Lower lobe of right lung (tissue), 2 donors: ENCODE results near the gene GIMAP4. TPM values are rescaled to one million over a fixed set of nuclear protein-coding genes. Genes with fewer than 3 reads are reported as not detected.
A peak's percentile ranks its signal among the peaks of the same experiment; 100 is the strongest.

Experiments
- ATAC-seq, 2 donors: fragments of 200-7000 bp; cut with Tn5 transposase; one replicate each; pipeline ENCODE4 v1.9.1; 2020 to 2022; ENCODE audit warnings: mild to moderate bottlenecking in 2 of 2, moderate library complexity in 2 of 2
- DNase-seq: peaks from one replicate; pipeline ENCODE4 v3.0.0-alpha.2; 2020
- H3K27ac ChIP-seq: fragments of 200-600 bp; one replicate; pipeline ENCODE4 v1.8.0; 2022
- H3K27me3 ChIP-seq: fragments of 200-600 bp; one replicate; pipeline ENCODE4 v1.8.0; 2022; ENCODE audit warnings: low read depth
- H3K36me3 ChIP-seq: fragments of 200-600 bp; one replicate; pipeline ENCODE4 v1.8.0; 2022; ENCODE audit warnings: mild to moderate bottlenecking
- H3K4me1 ChIP-seq: fragments of 200-600 bp; one replicate; pipeline ENCODE4 v1.8.0; 2022
- H3K4me3 ChIP-seq: fragments of 200-600 bp; one replicate; pipeline ENCODE4 v1.8.0; 2022; ENCODE audit warnings: mild to moderate bottlenecking
- H3K9me3 ChIP-seq: fragments of 200-600 bp; one replicate; pipeline ENCODE4 v1.8.0; 2022
- intact Hi-C: fragments of 100-400 bp; cut with DNase I; formaldehyde crosslinking; loops from one replicate; pipeline ENCODE4 v1.11.0; 2022
- total RNA-seq: library from RNA; stranded (reverse); fragmentation: NEBNext Ultra II Directional; extraction: Animal tissue kit (Norgen Biotek cat#: 25700); gene quantifications from one replicate; pipeline ENCODE4 v1.2.1, GENCODE V29; 2021
- TF ChIP-seq, protein P1 (sequence below): fragments of 200-600 bp; IDR thresholded peaks from one replicate; pipeline ENCODE4 v1.8.0; 2022; ENCODE audit warnings: antibody characterized with exemption, mild to moderate bottlenecking
- donor health status: DM: no; HTN: yes; CAD: no; lungs with severe emphysema.

The GIMAP4 gene
- total RNA-seq, 1 donor from 2014 or later = 95.7 TPM

DNA sequence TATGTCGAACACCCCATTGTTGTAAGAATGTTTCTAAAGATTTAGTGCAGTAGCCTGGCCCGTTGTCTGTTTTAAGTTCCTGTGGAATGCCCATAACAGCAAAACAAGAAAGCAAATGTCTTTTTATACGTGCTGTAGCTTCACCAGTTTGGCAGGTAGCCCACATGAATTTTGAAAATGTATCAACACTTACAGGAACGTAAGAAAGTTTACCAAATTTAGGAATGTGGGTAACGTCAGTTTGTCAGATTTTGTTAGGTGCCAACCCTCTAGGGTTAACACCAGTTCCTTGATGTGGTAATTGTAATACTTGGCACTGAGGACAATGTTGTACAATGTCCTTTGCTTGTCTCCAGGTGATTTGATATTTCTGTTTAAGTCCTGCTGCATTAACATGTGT lies 3.2 kb upstream of the GIMAP4 start:
- ATAC-seq (no peak), DNase-seq (no peak)
- Histone ChIP-seq H3K36me3 (no peaks in the 10 kb centered on the region), H3K27me3 (no peaks in the 10 kb centered on the region), H3K4me1 (peaks cover 7% of the 10 kb centered on the region), H3K4me3 (no peak overlapping the region), H3K27ac (no peak overlapping the region), H3K9me3 (peaks cover 9% of the 10 kb centered on the region)
- TF ChIP-seq, protein P1, sequence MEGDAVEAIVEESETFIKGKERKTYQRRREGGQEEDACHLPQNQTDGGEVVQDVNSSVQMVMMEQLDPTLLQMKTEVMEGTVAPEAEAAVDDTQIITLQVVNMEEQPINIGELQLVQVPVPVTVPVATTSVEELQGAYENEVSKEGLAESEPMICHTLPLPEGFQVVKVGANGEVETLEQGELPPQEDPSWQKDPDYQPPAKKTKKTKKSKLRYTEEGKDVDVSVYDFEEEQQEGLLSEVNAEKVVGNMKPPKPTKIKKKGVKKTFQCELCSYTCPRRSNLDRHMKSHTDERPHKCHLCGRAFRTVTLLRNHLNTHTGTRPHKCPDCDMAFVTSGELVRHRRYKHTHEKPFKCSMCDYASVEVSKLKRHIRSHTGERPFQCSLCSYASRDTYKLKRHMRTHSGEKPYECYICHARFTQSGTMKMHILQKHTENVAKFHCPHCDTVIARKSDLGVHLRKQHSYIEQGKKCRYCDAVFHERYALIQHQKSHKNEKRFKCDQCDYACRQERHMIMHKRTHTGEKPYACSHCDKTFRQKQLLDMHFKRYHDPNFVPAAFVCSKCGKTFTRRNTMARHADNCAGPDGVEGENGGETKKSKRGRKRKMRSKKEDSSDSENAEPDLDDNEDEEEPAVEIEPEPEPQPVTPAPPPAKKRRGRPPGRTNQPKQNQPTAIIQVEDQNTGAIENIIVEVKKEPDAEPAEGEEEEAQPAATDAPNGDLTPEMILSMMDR = no peak
- intact Hi-C loops = no loop called here

DNA sequence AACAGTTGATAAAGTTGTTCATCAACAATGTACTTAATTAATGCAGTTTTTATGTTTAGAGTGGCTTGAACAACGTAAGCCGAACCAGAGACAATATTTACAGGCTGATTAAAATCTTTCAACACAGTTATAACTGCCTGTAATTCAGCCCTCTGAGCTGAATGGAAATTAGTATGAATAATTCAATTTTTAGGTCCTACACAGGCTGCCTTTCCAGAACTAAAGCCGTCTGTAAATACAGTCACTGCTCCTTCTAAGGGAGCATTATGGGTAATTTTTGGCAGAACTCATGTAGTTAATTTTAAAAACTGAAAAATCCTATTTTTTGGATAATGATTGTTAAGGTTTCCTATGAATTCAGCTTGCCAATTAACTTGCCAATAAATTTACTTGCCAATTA lies 2.6 kb upstream of the GIMAP4 start:
- Histone ChIP-seq H3K36me3 (no peaks in the 10 kb centered on the region), H3K27me3 (no peaks in the 10 kb centered on the region), H3K9me3 (peaks cover 9% of the 10 kb centered on the region), H3K27ac (no peak overlapping the region), H3K4me3 (no peak overlapping the region), H3K4me1 (peaks cover 7% of the 10 kb centered on the region)
- DNase-seq (no peak), ATAC-seq (no peak)
- intact Hi-C loops = no loop called here
- TF ChIP-seq, protein P1 = no peak

DNA sequence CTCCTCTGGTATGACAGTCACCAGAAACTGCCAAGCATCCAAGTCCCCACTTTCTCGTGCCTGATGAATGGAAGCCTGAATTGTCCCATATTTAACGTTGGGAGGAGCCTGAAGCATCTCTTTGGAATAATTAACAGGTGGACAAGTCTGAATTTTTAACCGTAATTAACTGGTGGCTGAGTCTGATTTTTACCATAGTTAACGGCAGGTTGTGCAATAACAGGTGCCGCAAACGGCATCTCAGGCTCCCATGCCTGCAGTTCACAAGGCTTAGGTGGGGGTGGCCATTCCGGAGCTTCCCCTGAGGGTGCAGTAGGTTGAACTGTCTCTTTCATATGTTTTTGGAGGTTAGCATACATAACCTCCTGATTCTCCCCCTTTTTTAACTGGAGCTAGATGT lies 2.0 kb upstream of the GIMAP4 start:
- Histone ChIP-seq H3K4me1 (peaks cover 13% of the 10 kb centered on the region), H3K27me3 (no peaks in the 10 kb centered on the region), H3K27ac (no peak overlapping the region), H3K36me3 (peaks cover 2% of the 10 kb centered on the region), H3K9me3 (peaks cover 9% of the 10 kb centered on the region), H3K4me3 (no peak overlapping the region)
- no peak for DNase-seq
- TF ChIP-seq, protein P1 = no peak
- no peak for ATAC-seq
- intact Hi-C loops = no loop called here

DNA sequence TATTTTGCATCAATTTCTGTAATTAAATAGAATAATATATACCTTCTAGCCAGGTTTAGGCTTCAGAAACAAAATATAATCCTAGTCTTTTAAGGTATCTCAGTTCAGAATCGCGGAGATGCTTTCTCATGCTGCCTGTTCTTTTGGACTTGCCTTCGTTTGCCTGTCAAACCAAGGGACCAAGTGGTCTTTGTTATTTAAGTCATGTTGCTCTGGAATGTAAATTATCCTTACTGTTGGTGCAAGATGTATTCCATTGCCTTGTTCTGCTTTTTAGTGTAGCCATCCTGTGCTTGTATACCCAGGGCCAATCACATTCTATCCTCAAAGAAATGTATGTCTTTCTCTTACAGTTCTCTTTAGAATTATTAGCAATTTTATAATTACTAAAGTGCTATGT lies 1.1 kb upstream of the GIMAP4 start:
- Histone ChIP-seq H3K4me3 (no peak overlapping the region), H3K36me3 (peaks cover 7% of the 10 kb centered on the region), H3K4me1 (peaks cover 21% of the 10 kb centered on the region), H3K27ac (no peak overlapping the region), H3K9me3 (no peaks in the 10 kb centered on the region), H3K27me3 (no peaks in the 10 kb centered on the region)
- ATAC-seq (no peak), DNase-seq (no peak)
- intact Hi-C loops = no loop called here
- TF ChIP-seq, protein P1 = no peak

DNA sequence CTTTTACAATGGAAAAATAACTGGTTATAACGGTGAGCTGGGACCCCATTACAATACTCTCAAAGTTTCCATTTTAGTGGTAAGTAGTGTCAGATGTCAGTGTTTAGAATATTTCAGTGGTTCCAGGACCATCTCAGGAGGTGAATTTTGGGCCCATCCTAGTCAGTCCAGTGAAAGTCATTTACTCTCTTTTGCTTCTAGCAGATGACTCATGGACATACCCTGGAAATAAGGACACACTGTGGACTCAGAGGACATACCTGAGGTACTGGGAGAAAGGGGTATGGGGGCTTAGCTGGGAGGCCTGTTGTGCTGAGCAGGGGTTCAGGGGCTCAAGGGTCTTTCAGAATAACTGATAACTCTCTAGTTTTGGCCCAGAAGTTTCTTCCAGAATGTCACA lies 618 bp upstream of the GIMAP4 start:
- no peaks in the 10 kb centered on the region for H3K27me3 ChIP-seq
- ATAC-seq = no peak
- intact Hi-C loops = no loop called here
- no peak for DNase-seq
- peaks cover 11% of the 10 kb centered on the region for H3K36me3 ChIP-seq
- TF ChIP-seq, protein P1 = no peak
- H3K9me3 ChIP-seq = no peaks in the 10 kb centered on the region
- peak overlapping the region; percentile 58 for H3K4me3 ChIP-seq
- peaks cover 21% of the 10 kb centered on the region for H3K4me1 ChIP-seq
- H3K27ac ChIP-seq = peak overlapping the region; percentile 82

DNA sequence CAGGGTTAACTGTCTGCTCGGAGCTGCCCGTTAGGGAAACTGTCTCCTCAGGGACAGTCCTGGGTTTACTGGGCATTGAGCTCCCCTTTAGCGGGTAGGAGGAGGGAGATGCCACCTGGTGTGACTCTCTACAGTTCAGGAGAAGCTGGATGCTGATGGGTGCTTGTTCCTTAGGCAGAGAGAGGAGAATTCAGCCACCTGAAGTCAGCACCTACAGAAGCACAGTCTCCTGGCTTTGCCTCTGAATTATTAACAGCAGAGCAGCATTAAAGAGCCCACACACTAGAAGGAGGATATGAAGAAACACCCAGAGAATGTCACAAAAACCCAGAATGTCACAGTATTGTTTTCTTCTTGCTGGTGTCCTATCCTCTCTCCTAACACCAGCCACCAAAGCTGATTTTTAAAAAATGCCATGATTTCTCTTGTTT lies 696 bp downstream of the GIMAP4 start:
- intact Hi-C loops = no loop called here
- peaks cover 3% of the 10 kb centered on the region for H3K9me3 ChIP-seq
- no peaks in the 10 kb centered on the region for H3K27me3 ChIP-seq
- DNase-seq (no peak), ATAC-seq (peak; percentile 5 to 48)
- H3K4me1 ChIP-seq = peaks cover 21% of the 10 kb centered on the region
- peak overlapping the region; percentile 58 for H3K4me3 ChIP-seq
- TF ChIP-seq, protein P1 = no peak
- H3K27ac ChIP-seq = peak overlapping the region; percentile 82
- H3K36me3 ChIP-seq = peaks cover 23% of the 10 kb centered on the region
